GM18861 (cell line): Measurements from ENCODE around the gene DENND1C.

Experiments
- ATAC-seq: cut with Tn5 transposase; IDR thresholded peaks from one replicate; pipeline ENCODE4 v1.9.1; 2021; ENCODE audit not compliant: unreplicated experiment

The DENND1C gene

GRCh38 chr19:6425732-6426620, 55.6 kb downstream of the DENND1C start:
- no peak for ATAC-seq

- peak; percentile 80 for ATAC-seq
Observed at GRCh38 chr19:6424939-6425731, 56.5 kb downstream of the DENND1C start.

GRCh38 chr19:6424195-6424938, 57.2 kb downstream of the DENND1C start, which contains the start of gene KHSRP:
TSS of gene KHSRP (minus strand) at chr19:6424811. CDS start at chr19:6424701, 110 bp downstream.
- no peak for ATAC-seq

- ATAC-seq: no peak
Observed at GRCh38 chr19:6423499-6424194, 57.9 kb downstream of the DENND1C start.

- no peak for ATAC-seq
Observed at GRCh38 chr19:6421075-6422014, 60.2 kb downstream of the DENND1C start.

GRCh38 chr19:6418562-6418932, 63.0 kb downstream of the DENND1C start:
- no peak for ATAC-seq

GRCh38 chr19:6417713-6418561, 63.6 kb downstream of the DENND1C start:
- ATAC-seq: no peak
